Activated CD8-positive, alpha-beta memory T cell treated with anti-CD3 and anti-CD28 coated beads for 36 hours (primary cell): ENCODE results near the gene ABCA1. TPM values are rescaled to one million over a fixed set of nuclear protein-coding genes. Genes with fewer than 3 reads are reported as not detected.

Experiments used
- CTCF ChIA-PET: fragments of 350-600 bp; sonication (Branson Sonifier 250); formaldehyde crosslinking; loops from one replicate; lab custom pipeline; 2021; ENCODE audit warnings: antibody characterized with exemption; lab: Charles Lee
- POLR2A ChIA-PET: fragments of 350-600 bp; sonication (Branson Sonifier 250); formaldehyde crosslinking; loops from one replicate; lab custom pipeline; 2021; ENCODE audit warnings: antibody characterized with exemption; lab: Charles Lee
- total RNA-seq, 2 experiments: library from RNA; stranded (reverse); gene quantifications; one replicate each; pipeline ENCODE4 v1.2.3, GENCODE V29; 2021

The ABCA1 gene
- total RNA-seq, 2 experiments from 2014 or later, result 0.29 to 0.32 TPM

- ChIA-PET CTCF (interaction anchor here (0.7 kb wide), 1 partner anchor 14 kb away, joined by 6 read pairs; no protein-coding TSS in a partner anchor), POLR2A (no interaction called here)
These were observed 169.0 kb downstream of the ABCA1 start for GRCh38 chr9:104758974-104759373.

- ChIA-PET CTCF (no interaction called here), POLR2A (no interaction called here)
These were observed 177.7 kb downstream of the ABCA1 start for GRCh38 chr9:104750185-104750767.

GRCh38 chr9:104748359-104749031 is 179.5 kb downstream of the ABCA1 start:
- CTCF ChIA-PET, result no interaction called here
- POLR2A ChIA-PET, result interaction anchor here (1.0 kb wide), 1 partner anchor 15 kb away, joined by 6 read pairs; the partner anchor contains the start of gene NIPSNAP3B

GRCh38 chr9:104747565-104748358 is 180.2 kb downstream of the ABCA1 start, which contains the start of gene NIPSNAP3A:
Gene NIPSNAP3A, plus strand, starts transcription at chr9:104747683. Its CDS starts 110 bp downstream, at chr9:104747793.
- ChIA-PET CTCF (no interaction called here), POLR2A (interaction anchor here (0.6 to 1.0 kb wide), 2 partner anchors 16 to 497 kb away, joined by 6 to 8 read pairs; partner anchors contain the start of gene NIPSNAP3B)

GRCh38 chr9:104747245-104747564 is 180.8 kb downstream of the ABCA1 start:
- ChIA-PET POLR2A (no interaction called here), CTCF (no interaction called here)

GRCh38 chr9:104746798-104747197 is 181.2 kb downstream of the ABCA1 start:
- ChIA-PET CTCF (no interaction called here), POLR2A (no interaction called here)

GRCh38 chr9:104746285-104746684 is 181.7 kb downstream of the ABCA1 start:
- CTCF ChIA-PET, result no interaction called here
- POLR2A ChIA-PET, result no interaction called here

GRCh38 chr9:104745852-104746251 is 182.1 kb downstream of the ABCA1 start:
- ChIA-PET CTCF (no interaction called here), POLR2A (no interaction called here)

- ChIA-PET POLR2A (no interaction called here), CTCF (no interaction called here)
These were observed 184.5 kb downstream of the ABCA1 start for GRCh38 chr9:104743376-104743985.

GRCh38 chr9:104740621-104741020 is 187.3 kb downstream of the ABCA1 start:
- POLR2A ChIA-PET, result no interaction called here
- CTCF ChIA-PET, result no interaction called here

- ChIA-PET POLR2A (no interaction called here), CTCF (no interaction called here)
These were observed 189.5 kb downstream of the ABCA1 start for GRCh38 chr9:104738452-104738851.

Other genes starting within 250 kb of the ABCA1 start
- gene OR13D1, start 233.6 kb downstream of the ABCA1 start, total RNA-seq, result not detected
- gene NIPSNAP3A, start 180.5 kb downstream of the ABCA1 start, total RNA-seq, result 10 to 100 TPM in 1 of 2 experiments, 1 to 10 TPM in 1; 9.9 to 10.4 TPM
- under 1 TPM; 0.46 to 0.59 TPM for gene NIPSNAP3B, start 164.0 kb downstream of the ABCA1 start, total RNA-seq